Memory B cell (primary cell): Measurements from ENCODE around the gene THBS4.
"Not testable (repeated sequence)": the region's sequence is repeated elsewhere in the genome, so short reads cannot be mapped to it uniquely, and the experiment has no call there.

Experiments used
- ATAC-seq: fragments of 150-1000 bp; cut with Tn5 transposase; 2 replicates; pipeline ENCODE4 v1.10.0; 2021; ENCODE audit warnings: low read depth, mild to moderate bottlenecking, moderate library complexity
- DNase-seq, 2 donors: peaks; one replicate each; pipeline ENCODE4 v3.0.0; 2022; ENCODE audit warnings: low spot score in 2 of 2
- H3K27ac Mint-ChIP-seq: one replicate; pipeline ENCODE4 v1.8.0; 2022; ENCODE audit warnings: mild to moderate bottlenecking, moderate library complexity, mixed read lengths
- H3K27me3 Mint-ChIP-seq: one replicate; pipeline ENCODE4 v1.8.0; 2022; ENCODE audit warnings: mixed read lengths
- H3K36me3 Mint-ChIP-seq: one replicate; pipeline ENCODE4 v1.8.0; 2022; ENCODE audit warnings: mild to moderate bottlenecking, mixed read lengths
- H3K4me1 Mint-ChIP-seq: one replicate; pipeline ENCODE4 v1.8.0; 2022; ENCODE audit warnings: mixed read lengths
- H3K4me3 Mint-ChIP-seq: one replicate; pipeline ENCODE4 v1.8.0; 2022; ENCODE audit warnings: mild to moderate bottlenecking, moderate library complexity, mixed read lengths
- H3K9me3 Mint-ChIP-seq: one replicate; pipeline ENCODE4 v1.8.0; 2022; ENCODE audit warnings: mixed read lengths

Gene THBS4

DNA sequence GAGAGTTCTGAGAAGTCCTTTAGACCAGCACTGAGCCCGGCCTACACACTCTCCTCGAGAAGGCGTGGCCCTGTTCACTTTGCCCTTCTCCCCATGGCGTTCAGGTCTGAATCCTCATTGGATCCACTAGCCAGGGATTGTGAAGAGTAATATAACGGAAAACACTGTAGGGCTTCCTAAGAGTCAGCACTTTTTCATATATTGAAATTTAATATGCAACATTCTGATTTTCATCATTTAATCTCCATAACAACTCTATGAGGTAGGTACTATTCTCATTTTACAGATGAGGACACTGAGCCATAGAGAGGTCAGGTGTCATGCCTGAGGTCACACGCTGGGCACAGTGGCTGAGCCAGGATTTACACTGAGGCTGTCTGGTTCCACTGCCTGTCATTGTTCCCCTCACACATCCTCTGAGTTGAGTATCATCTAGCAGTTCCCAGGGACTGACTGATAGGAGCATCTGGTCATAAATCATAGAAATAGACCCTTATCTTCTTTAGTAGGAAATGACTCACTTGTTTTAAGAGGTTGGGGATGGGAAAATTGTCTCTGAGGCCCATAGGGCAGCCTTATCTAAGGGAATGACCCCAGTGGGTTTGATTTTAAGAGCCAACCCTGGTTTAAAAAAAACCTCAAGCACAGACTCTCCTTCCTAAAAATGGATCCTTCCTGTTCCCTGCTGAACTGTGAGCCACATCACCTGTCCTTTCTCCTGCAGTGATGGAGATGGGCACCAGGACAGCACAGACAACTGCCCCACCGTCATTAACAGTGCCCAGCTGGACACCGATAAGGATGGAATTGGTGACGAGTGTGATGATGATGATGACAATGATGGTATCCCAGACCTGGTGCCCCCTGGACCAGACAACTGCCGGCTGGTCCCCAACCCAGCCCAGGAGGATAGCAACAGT is 41.2 kb downstream of the THBS4 start:
- H3K9me3 Mint-ChIP-seq: no peaks in the 10 kb centered on the region
- no peak overlapping the region for H3K4me3 Mint-ChIP-seq
- no peaks in the 10 kb centered on the region for H3K27me3 Mint-ChIP-seq
- no peaks in the 10 kb centered on the region for H3K36me3 Mint-ChIP-seq
- ATAC-seq: no peak
- H3K27ac Mint-ChIP-seq: no peak overlapping the region
- H3K4me1 Mint-ChIP-seq: no peaks in the 10 kb centered on the region
- DNase-seq: no peak

DNA sequence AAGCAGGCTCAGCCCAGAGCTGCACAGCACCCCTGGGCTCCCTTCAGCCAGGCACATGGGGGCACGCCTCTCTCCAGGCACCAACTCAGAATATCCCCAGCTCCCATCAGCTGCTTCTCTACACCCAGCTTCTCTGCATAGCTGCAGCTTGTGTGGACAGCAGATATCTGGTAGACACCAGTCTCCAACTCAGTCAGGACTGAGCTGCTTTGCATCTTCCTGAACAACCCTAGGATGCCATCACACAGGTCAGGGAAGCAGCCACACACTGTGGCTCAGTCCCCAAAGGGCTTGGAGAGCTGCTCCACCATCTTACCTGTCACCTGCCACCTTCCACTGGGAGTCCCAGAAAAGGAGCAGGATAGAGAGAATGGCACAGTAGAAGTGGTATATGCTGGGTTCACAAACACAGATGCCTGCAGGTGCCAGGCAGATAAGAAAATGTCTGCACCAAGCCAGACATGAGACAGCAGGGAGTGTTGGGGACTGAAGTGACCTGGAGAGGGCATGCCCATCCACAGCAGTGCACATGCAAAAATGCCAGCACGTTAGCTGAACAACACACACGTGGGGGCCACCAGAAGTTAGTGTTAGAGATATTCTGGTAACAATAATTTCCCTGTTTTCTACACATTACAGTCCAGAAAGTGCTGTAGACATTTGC is 42.0 kb downstream of the THBS4 start:
- H3K4me3 Mint-ChIP-seq: no peak overlapping the region
- H3K36me3 Mint-ChIP-seq: no peaks in the 10 kb centered on the region
- no peak overlapping the region for H3K27ac Mint-ChIP-seq
- H3K27me3 Mint-ChIP-seq: no peaks in the 10 kb centered on the region
- DNase-seq (no peak), ATAC-seq (no peak)
- H3K9me3 Mint-ChIP-seq: no peaks in the 10 kb centered on the region
- H3K4me1 Mint-ChIP-seq: no peaks in the 10 kb centered on the region

DNA sequence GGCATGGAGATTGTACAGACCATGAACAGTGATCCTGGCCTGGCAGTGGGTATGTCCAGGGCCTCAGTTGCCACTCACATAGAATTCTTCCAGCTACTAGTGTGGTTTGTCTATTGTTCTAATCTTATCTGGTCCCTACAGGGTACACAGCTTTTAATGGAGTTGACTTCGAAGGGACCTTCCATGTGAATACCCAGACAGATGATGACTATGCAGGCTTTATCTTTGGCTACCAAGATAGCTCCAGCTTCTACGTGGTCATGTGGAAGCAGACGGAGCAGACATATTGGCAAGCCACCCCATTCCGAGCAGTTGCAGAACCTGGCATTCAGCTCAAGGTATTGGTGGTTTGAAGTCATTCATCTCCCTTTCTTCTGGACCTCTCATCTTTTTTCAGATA is 43.8 kb downstream of the THBS4 start:
- DNase-seq (no peak), ATAC-seq (no peak)
- Mint-ChIP-seq H3K27ac (no peak overlapping the region), H3K4me1 (peaks cover 3% of the 10 kb centered on the region), H3K27me3 (no peaks in the 10 kb centered on the region), H3K4me3 (no peak overlapping the region), H3K9me3 (no peaks in the 10 kb centered on the region), H3K36me3 (no peaks in the 10 kb centered on the region)

DNA sequence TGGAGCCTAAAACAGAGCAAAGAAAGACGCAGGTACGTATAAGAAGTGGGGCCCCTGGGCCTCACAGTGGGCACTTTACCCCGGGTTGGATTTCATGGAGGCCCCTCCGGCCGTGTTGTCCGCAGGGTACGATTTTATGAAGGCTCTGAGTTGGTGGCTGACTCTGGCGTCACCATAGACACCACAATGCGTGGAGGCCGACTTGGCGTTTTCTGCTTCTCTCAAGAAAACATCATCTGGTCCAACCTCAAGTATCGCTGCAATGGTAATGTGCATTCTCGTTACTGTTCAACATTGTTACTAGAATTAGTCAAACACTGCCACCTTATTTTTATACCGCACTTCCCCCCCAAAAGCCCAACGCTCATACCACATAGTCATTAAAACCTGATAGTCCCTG is 47.1 kb downstream of the THBS4 start:
- no peak overlapping the region for H3K4me3 Mint-ChIP-seq
- DNase-seq (no peak), ATAC-seq (no peak)
- no peaks in the 10 kb centered on the region for H3K36me3 Mint-ChIP-seq
- peaks cover 3% of the 10 kb centered on the region for H3K4me1 Mint-ChIP-seq
- no peak overlapping the region for H3K27ac Mint-ChIP-seq
- peaks cover 4% of the 10 kb centered on the region for H3K27me3 Mint-ChIP-seq
- no peaks in the 10 kb centered on the region for H3K9me3 Mint-ChIP-seq

DNA sequence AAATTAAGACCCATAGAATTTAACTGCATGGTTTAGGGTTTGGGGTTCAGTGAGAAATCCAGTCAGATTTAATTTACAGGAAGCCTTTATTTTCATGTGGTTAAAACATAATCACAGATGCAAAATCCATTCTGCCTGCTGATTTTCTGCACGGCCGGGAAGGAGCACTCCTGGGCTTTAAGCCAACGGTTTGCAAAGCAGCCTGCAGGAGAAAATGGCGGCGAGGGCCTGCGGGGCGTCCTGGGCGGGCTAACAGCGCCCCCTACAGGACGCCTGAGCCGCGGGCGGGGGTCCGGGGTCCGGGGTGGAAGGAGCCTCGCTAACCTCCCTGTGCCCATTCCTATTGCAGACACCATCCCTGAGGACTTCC is 47.6 kb downstream of the THBS4 start:
- Mint-ChIP-seq H3K4me1 (peaks cover 3% of the 10 kb centered on the region), H3K27me3 (peaks cover 4% of the 10 kb centered on the region), H3K36me3 (no peaks in the 10 kb centered on the region), H3K9me3 (no peaks in the 10 kb centered on the region), H3K4me3 (peak overlapping the region; percentile 82), H3K27ac (no peak overlapping the region)
- peak; percentile 26 to 44 for DNase-seq
- peak; percentile 62 for ATAC-seq

DNA sequence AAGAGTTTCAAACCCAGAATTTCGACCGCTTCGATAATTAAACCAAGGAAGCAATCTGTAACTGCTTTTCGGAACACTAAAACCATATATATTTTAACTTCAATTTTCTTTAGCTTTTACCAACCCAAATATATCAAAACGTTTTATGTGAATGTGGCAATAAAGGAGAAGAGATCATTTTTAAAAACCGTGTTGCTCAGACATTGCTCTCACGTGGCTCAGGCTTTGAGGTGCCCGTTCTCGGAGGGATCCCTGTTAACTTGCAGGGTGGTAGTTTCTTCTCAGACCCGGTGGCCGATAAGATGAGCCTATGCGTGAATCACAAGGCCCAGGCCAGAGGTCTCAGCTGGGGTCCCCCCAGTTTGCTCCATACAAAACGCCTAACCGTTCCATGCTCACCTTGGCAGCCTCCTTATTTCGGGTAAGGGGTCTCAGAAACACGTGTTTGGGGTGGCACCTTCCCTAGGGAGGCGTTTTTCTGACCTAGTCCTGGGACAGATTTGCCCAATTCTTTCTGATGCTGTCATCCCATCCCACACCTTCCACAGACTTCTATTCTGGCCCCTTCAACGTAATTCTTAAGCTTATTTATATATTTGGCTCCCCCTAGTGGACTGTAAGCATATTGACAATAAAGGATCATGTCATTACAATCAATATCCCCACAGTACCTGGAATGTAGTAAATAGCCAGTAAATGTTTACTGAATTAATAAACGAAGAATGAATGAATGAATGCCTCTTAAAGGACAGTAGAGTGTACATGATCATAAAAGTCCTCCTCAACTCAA is 48.1 kb downstream of the THBS4 start:
- Mint-ChIP-seq H3K4me1 (peaks cover 3% of the 10 kb centered on the region), H3K36me3 (no peaks in the 10 kb centered on the region), H3K4me3 (peak overlapping the region; percentile 82), H3K9me3 (no peaks in the 10 kb centered on the region), H3K27me3 (peaks cover 4% of the 10 kb centered on the region), H3K27ac (peak overlapping the region; percentile 36)
- peak; percentile 73 for ATAC-seq
- peak; percentile 30 to 47 for DNase-seq

DNA sequence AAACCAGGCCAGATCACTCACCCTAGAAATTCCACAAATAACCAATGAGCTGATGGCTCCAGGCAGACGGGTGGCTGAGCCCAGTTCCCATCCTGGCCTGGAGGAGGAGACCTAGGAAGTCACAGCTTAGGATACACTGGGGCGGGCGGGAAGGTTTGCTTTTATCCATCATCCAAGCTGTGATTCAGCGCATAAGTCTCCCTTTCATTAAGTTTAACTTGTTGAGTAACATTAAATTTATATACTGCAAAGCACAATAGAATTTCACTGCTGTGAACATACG is 55.7 kb downstream of the THBS4 start:
- Mint-ChIP-seq H3K27me3 (peaks cover under 1% of the 10 kb centered on the region), H3K9me3 (no peaks in the 10 kb centered on the region), H3K36me3 (no peaks in the 10 kb centered on the region), H3K4me1 (no peaks in the 10 kb centered on the region), H3K4me3 (no peak overlapping the region), H3K27ac (no peak overlapping the region)
- no peak for ATAC-seq
- no peak for DNase-seq

DNA sequence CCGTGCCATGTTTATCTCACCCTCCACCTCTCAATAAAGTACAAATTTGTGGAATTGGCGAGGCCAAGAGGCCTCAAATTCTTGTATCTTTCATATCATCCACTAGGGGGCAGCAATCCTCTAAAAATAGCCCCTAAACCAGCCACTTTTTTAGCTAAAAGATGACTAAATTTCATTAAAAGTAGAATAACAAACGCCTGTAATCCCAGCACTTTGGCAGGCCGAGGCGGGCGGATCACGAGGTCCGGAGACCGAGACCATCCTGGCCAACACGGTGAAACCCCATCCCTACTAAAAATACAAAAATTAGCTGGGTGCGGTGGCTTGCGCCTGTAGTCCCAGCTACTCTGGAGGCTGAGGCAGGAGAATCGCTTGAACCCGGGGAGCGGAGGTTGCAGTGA is 56.6 kb downstream of the THBS4 start:
- H3K27me3 Mint-ChIP-seq, H3K27ac Mint-ChIP-seq, H3K36me3 Mint-ChIP-seq, H3K4me1 Mint-ChIP-seq, H3K4me3 Mint-ChIP-seq, H3K9me3 Mint-ChIP-seq: not testable (repeated sequence)
- ATAC-seq (peak; percentile 60), DNase-seq (peak; percentile 32 to 49)

DNA sequence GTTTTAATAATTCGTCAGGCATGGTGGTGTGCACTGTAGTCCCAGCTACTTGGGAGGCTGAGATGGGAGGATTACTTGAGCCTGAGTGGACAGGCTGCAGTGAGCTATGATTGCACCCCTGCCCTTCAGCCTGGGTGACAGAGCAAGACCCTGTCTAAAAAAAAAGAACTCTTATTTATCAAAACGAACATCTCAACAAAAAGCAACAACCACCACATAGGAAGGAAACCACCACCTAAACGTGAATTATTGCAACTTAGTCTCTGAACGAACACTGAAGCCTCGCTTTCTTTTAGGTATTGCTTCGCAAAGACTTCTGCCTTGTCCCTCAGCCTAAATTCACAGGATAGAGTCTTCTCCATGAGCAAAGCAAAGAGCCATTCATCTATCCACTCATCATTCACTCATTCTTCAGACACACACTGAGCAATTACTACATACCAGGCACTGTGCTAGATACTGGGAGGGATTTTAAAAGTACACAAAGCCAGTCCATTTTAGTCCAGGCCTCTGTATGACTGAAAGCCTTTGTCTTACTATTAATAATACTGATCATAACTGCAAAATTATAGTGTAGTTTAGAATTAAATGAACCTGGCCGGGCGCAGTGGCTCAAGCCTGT is 57.4 kb downstream of the THBS4 start:
- DNase-seq (no peak), ATAC-seq (no peak)
- no peak overlapping the region for H3K4me3 Mint-ChIP-seq
- no peaks in the 10 kb centered on the region for H3K4me1 Mint-ChIP-seq
- H3K36me3 Mint-ChIP-seq: no peaks in the 10 kb centered on the region
- no peak overlapping the region for H3K27ac Mint-ChIP-seq
- no peaks in the 10 kb centered on the region for H3K27me3 Mint-ChIP-seq
- no peaks in the 10 kb centered on the region for H3K9me3 Mint-ChIP-seq

DNA sequence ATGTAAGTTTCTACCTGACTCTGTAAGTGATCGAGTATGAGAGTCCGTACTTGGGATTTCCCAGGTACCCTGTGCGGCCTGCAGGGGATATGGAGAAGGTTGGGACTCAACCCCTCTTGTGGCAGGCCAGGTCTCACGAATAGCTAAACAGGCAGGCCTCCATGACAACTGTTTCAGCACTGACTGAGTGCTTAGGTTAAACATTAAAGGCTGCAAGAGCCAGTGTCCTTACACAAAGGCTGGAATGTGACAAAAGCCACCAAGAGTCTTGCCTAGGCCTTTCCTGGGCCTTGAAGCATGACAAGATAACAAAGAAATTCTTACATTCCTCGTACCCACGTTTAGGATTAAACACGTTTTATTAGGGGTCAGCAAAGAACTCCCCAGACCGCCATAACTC is 58.6 kb downstream of the THBS4 start:
- ATAC-seq: no peak
- Mint-ChIP-seq H3K4me1 (no peaks in the 10 kb centered on the region), H3K36me3 (no peaks in the 10 kb centered on the region), H3K4me3 (no peak overlapping the region), H3K9me3 (no peaks in the 10 kb centered on the region), H3K27me3 (no peaks in the 10 kb centered on the region), H3K27ac (no peak overlapping the region)
- DNase-seq: no peak

DNA sequence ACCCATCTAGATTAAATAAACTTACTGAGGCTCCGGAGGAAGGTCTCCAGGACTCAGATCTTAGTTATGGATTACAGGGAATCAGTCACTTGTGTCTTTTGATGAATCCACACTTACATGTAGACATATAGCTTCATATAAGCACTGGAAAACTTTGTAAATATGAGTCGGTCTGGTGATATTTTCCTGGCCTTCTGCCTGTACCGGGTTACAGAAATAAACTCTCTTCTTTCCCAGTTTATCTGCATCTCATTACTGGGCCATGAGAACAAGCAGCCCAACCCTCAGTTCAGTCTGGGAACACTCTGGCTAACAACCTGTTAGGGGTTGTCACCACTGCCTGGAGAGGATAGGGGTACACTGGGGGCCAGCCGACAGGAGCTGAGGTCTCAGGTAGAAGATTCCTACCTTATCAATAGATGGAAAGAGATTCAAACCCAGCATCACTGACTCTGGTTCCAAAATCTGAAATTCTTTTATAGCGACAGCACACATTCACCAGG is 59.1 kb downstream of the THBS4 start:
- H3K27ac Mint-ChIP-seq: peak overlapping the region; percentile 54
- no peak for ATAC-seq
- no peak overlapping the region for H3K4me3 Mint-ChIP-seq
- H3K4me1 Mint-ChIP-seq: no peaks in the 10 kb centered on the region
- no peaks in the 10 kb centered on the region for H3K27me3 Mint-ChIP-seq
- no peaks in the 10 kb centered on the region for H3K36me3 Mint-ChIP-seq
- no peaks in the 10 kb centered on the region for H3K9me3 Mint-ChIP-seq
- no peak for DNase-seq

DNA sequence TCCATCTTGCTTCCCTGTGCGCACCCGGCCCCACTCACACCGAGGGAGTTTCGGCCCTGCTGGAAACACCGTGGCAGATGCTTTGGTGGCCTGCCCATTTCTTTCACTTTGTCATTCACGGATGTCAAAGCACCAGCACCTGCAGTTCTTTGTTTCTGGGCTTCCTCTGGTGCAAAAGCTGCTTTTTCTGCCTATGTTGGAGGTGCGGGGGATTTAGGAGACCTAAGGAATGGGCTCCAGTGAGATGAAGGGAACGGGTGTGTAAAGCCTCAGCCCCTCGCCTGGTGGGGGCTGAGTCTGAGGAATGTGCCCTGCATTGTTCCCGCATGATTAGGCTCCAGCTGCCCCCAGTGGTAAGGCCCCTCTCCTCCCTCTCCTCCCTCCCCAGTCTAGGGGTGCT is 62.3 kb downstream of the THBS4 start:
- H3K4me3 Mint-ChIP-seq: no peak overlapping the region
- no peak for ATAC-seq
- no peaks in the 10 kb centered on the region for H3K4me1 Mint-ChIP-seq
- H3K9me3 Mint-ChIP-seq: no peaks in the 10 kb centered on the region
- H3K36me3 Mint-ChIP-seq: no peaks in the 10 kb centered on the region
- H3K27me3 Mint-ChIP-seq: no peaks in the 10 kb centered on the region
- no peak for DNase-seq
- H3K27ac Mint-ChIP-seq: no peak overlapping the region

DNA sequence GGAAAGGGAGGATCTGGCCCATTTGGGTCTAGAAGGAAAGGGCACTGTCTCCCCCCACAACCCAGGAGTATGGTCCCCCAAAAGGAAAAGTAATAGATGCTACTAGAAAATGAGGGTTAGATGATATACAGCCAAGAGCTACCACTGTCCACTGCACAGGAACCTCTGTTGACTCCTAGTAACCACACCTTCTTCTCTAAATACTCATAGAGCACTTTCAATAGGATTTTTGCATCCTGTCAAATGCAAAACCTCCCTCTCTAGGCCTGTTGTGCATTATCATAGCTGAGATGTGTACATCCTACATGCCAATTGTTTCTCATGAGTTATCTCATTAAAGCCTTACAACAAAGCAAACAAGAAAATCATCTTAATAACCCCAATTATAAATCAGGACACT is 66.8 kb downstream of the THBS4 start:
- H3K4me3 Mint-ChIP-seq: no peak overlapping the region
- no peak overlapping the region for H3K27ac Mint-ChIP-seq
- no peaks in the 10 kb centered on the region for H3K36me3 Mint-ChIP-seq
- DNase-seq (no peak), ATAC-seq (no peak)
- H3K4me1 Mint-ChIP-seq: peaks cover 2% of the 10 kb centered on the region
- H3K27me3 Mint-ChIP-seq: peaks cover 4% of the 10 kb centered on the region
- no peaks in the 10 kb centered on the region for H3K9me3 Mint-ChIP-seq

DNA sequence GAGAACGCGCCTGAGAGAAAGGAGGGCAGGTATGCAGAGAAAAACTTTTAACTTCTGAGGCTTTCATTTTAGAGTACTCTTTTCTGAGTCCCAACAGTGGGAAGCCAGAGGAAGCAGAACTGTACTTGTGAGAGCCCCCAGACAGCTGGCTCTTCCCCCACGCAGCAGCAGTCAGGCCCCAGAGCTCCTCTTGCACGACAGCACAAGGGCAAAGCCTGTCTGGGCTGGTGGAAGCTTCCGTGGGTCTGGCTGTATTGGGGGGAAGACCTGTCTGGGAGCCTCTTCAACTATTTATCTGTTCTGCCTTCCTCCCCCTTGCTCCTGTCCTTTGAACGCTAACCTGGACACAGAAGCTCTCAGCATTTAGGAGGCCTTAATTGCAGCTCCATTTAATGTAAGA is 68.2 kb downstream of the THBS4 start:
- H3K36me3 Mint-ChIP-seq: no peaks in the 10 kb centered on the region
- H3K27ac Mint-ChIP-seq: no peak overlapping the region
- ATAC-seq: no peak

More for the DNA sequence above, 68.2 kb downstream of the THBS4 start:
- H3K4me3 Mint-ChIP-seq: no peak overlapping the region
- no peaks in the 10 kb centered on the region for H3K9me3 Mint-ChIP-seq
- peaks cover 4% of the 10 kb centered on the region for H3K27me3 Mint-ChIP-seq
- H3K4me1 Mint-ChIP-seq: peaks cover 2% of the 10 kb centered on the region
- DNase-seq: no peak
